OCI-LY1 (cell line): Measurements from ENCODE around the gene ELL.

ENCODE experiments used
- H2AFZ ChIP-seq: fragments of 200-600 bp; sonication (generic), shearing (Covaris generic); 2 replicates; pipeline ENCODE4 v1.6.0; 2014; ENCODE audit warnings: antibody characterized with exemption, mild to moderate bottlenecking, low read length
- H3F3A ChIP-seq: fragments of 200-600 bp; sonication (generic), shearing (Covaris generic); 2 replicates; pipeline ENCODE4 v1.6.0; 2014; ENCODE audit warnings: mild to moderate bottlenecking, antibody characterized with exemption, low read length, moderate library complexity; ENCODE audit not compliant: insufficient read depth
- H3K27ac ChIP-seq: fragments of 200-600 bp; sonication (generic); 2 replicates; pipeline ENCODE4 v1.5.1; 2014; ENCODE audit warnings: low read length, mixed run types, mild to moderate bottlenecking, low read depth; ENCODE audit not compliant: poor library complexity, severe bottlenecking
- H3K27me3 ChIP-seq: fragments of 200-600 bp; sonication (generic); 2 replicates; pipeline ENCODE4 v1.6.0; 2014; ENCODE audit warnings: antibody characterized with exemption, mild to moderate bottlenecking, low read length, moderate library complexity; ENCODE audit not compliant: insufficient read depth
- H3K36me3 ChIP-seq: fragments of 200-600 bp; sonication (generic); 2 replicates; pipeline ENCODE4 v1.6.1; 2014; ENCODE audit warnings: mild to moderate bottlenecking, antibody characterized with exemption, low read length, moderate library complexity, mixed read lengths; ENCODE audit not compliant: insufficient read depth
- H3K4me1 ChIP-seq: fragments of 200-600 bp; sonication (generic); 2 replicates; pipeline ENCODE4 v1.5.1; 2014; ENCODE audit warnings: mild to moderate bottlenecking, low read length, moderate library complexity; ENCODE audit not compliant: insufficient read depth, severe bottlenecking
- H3K4me2 ChIP-seq: fragments of 200-600 bp; sonication (generic), shearing (Covaris generic); 2 replicates; pipeline ENCODE4 v1.6.1; 2014; ENCODE audit warnings: low read length
- H3K4me3 ChIP-seq: fragments of 200-600 bp; sonication (generic); 2 replicates; pipeline ENCODE4 v1.5.1; 2014; ENCODE audit warnings: low read length, low read depth, mild to moderate bottlenecking, mixed read lengths; ENCODE audit not compliant: poor library complexity, severe bottlenecking
- H3K79me2 ChIP-seq: fragments of 200-600 bp; shearing (Covaris generic); 2 replicates; pipeline ENCODE4 v1.6.1; 2016; ENCODE audit warnings: mixed run types, low read length, mixed read lengths; ENCODE audit not compliant: insufficient read depth
- H3K9ac ChIP-seq: fragments of 200-600 bp; sonication (generic), shearing (Covaris generic); 2 replicates; pipeline ENCODE4 v1.6.1; 2014; ENCODE audit warnings: mild to moderate bottlenecking, low read length, mixed read lengths
- H3K9me2 ChIP-seq: fragments of 200-600 bp; sonication (generic), shearing (Covaris generic); 2 replicates; pipeline ENCODE4 v1.6.1; 2014; ENCODE audit warnings: low read depth, mild to moderate bottlenecking, low read length, mixed read lengths
- H3K9me3 ChIP-seq: fragments of 200-600 bp; shearing (Covaris generic); 2 replicates; pipeline ENCODE4 v1.6.1; 2014; ENCODE audit warnings: low read length, mixed read lengths
- H4K20me1 ChIP-seq: fragments of 200-600 bp; sonication (generic), shearing (Covaris generic); 2 replicates; pipeline ENCODE4 v1.6.0; 2016; ENCODE audit warnings: mild to moderate bottlenecking, low read length; ENCODE audit not compliant: insufficient read depth
- CTCF ChIP-seq: fragments of 200-600 bp; sonication (generic), shearing (Covaris generic); IDR thresholded peaks from 2 replicates; pipeline ENCODE4 v1.5.1; 2017; ENCODE audit warnings: mild to moderate bottlenecking, antibody characterized with exemption, low read length, moderate library complexity, mixed read lengths
- EZH2 ChIP-seq: fragments of 200-600 bp; sonication (generic), shearing (Covaris generic); IDR thresholded peaks from 2 replicates; pipeline ENCODE4 v1.8.0; 2017; ENCODE audit warnings: borderline replicate concordance, mixed run types, mild to moderate bottlenecking, antibody characterized with exemption, low read length, moderate library complexity, mixed read lengths

ELL gene

GRCh38 chr19:18558202-18558555 is 36.3 kb upstream of the ELL start:
- H2AFZ ChIP-seq: no peak overlapping the region
- H3K9me2 ChIP-seq: no peaks in the 10 kb centered on the region
- TF ChIP-seq EZH2 (no peak), CTCF (no peak)
- H3K9me3 ChIP-seq: no peaks in the 10 kb centered on the region
- H3K36me3 ChIP-seq: peaks cover 17% of the 10 kb centered on the region
- H3F3A ChIP-seq: no peaks in the 10 kb centered on the region
- no peaks in the 10 kb centered on the region for H4K20me1 ChIP-seq
- H3K27me3 ChIP-seq: no peaks in the 10 kb centered on the region
- H3K27ac ChIP-seq: peak overlapping the region; percentile 55
- H3K4me3 ChIP-seq: peak overlapping the region; percentile 82
- peaks cover 35% of the 10 kb centered on the region for H3K4me1 ChIP-seq
- peaks cover 13% of the 10 kb centered on the region for H3K79me2 ChIP-seq
- H3K9ac ChIP-seq: peak overlapping the region; percentile 91
- H3K4me2 ChIP-seq: peak overlapping the region; percentile 97

GRCh38 chr19:18557411-18558201 is 35.7 kb upstream of the ELL start, which contains the start of gene KXD1:
Gene KXD1 (plus strand): TSS chr19:18557870. CDS start chr19:18562057, 4,187 bp downstream.
- H3K9ac ChIP-seq: peak within 1 kb of the TSS; percentile 91
- no peaks in the 10 kb centered on the region for H3K9me2 ChIP-seq
- peaks cover 36% of the 10 kb centered on the region for H3K4me1 ChIP-seq
- no peaks in the 10 kb centered on the region for H3K27me3 ChIP-seq
- peak within 1 kb of the TSS; percentile 73 for H3K27ac ChIP-seq
- no peaks in the 10 kb centered on the region for H4K20me1 ChIP-seq
- no peaks in the 10 kb centered on the region for H3F3A ChIP-seq
- H3K4me3 ChIP-seq: peak within 1 kb of the TSS; percentile 82
- H3K36me3 ChIP-seq: peaks cover 11% of the 10 kb centered on the region
- H2AFZ ChIP-seq: no peak within 1 kb of the TSS
- H3K4me2 ChIP-seq: peak within 1 kb of the TSS; percentile 97
- TF ChIP-seq EZH2: no peak
- no peak for TF ChIP-seq CTCF
- no peaks in the 10 kb centered on the region for H3K9me3 ChIP-seq
- peaks cover 13% of the 10 kb centered on the region for H3K79me2 ChIP-seq

GRCh38 chr19:18551631-18552030 is 29.8 kb upstream of the ELL start:
- H3K9me2 ChIP-seq: no peaks in the 10 kb centered on the region
- H3K4me1 ChIP-seq: peaks cover 14% of the 10 kb centered on the region
- no peak for TF ChIP-seq CTCF
- no peak for TF ChIP-seq EZH2
- H3K9me3 ChIP-seq: no peaks in the 10 kb centered on the region
- H3K36me3 ChIP-seq: no peaks in the 10 kb centered on the region; the same call in 1 of the 2 replicates
- H4K20me1 ChIP-seq: no peaks in the 10 kb centered on the region
- no peak overlapping the region for H3K4me3 ChIP-seq
- no peak overlapping the region for H2AFZ ChIP-seq
- no peaks in the 10 kb centered on the region for H3F3A ChIP-seq
- no peak overlapping the region for H3K27ac ChIP-seq
- H3K9ac ChIP-seq: no peak overlapping the region
- no peak overlapping the region for H3K4me2 ChIP-seq
- H3K79me2 ChIP-seq: no peaks in the 10 kb centered on the region
- no peaks in the 10 kb centered on the region for H3K27me3 ChIP-seq
